ENCODE data around the gene NUDT4B.
"Not testable (repeated sequence)": the region's sequence is repeated elsewhere in the genome, so short reads cannot be mapped to it uniquely, and the experiment has no call there.

Gene NUDT4B

GRCh38 chr1:148738667-148739066, 9.9 kb upstream of the NUDT4B start:
- DNase-seq (ENCODE audit: low read depth): not testable (repeated sequence)

GRCh38 chr1:148743200-148743599, 5.4 kb upstream of the NUDT4B start:
- DNase-seq (ENCODE audit: low read depth): not testable (repeated sequence)

- not testable (repeated sequence) for DNase-seq (ENCODE audit: low read depth)
These were observed 4.6 kb upstream of the NUDT4B start for GRCh38 chr1:148743726-148744720.

- not testable (repeated sequence) for DNase-seq (ENCODE audit: low read depth)
These were observed 734 bp downstream of the NUDT4B start for GRCh38 chr1:148749335-148749681.

- not testable (repeated sequence) for DNase-seq (ENCODE audit: low read depth)
These were observed 7.7 kb downstream of the NUDT4B start for GRCh38 chr1:148756231-148756630.

GRCh38 chr1:148757446-148757845, 8.9 kb downstream of the NUDT4B start:
- not testable (repeated sequence) for DNase-seq (ENCODE audit: low read depth)

- not testable (repeated sequence) for DNase-seq (ENCODE audit: low read depth)
These were observed 9.8 kb downstream of the NUDT4B start for GRCh38 chr1:148758412-148758811.

GRCh38 chr1:148758925-148759324, 10.4 kb downstream of the NUDT4B start:
- not testable (repeated sequence) for DNase-seq (ENCODE audit: low read depth)

- DNase-seq (ENCODE audit: low read depth): not testable (repeated sequence)
These were observed 11.2 kb downstream of the NUDT4B start for GRCh38 chr1:148759749-148760148.

GRCh38 chr1:148760206-148760605, 11.6 kb downstream of the NUDT4B start:
- DNase-seq (ENCODE audit: low read depth): not testable (repeated sequence)

GRCh38 chr1:148761360-148761759, 12.8 kb downstream of the NUDT4B start:
- DNase-seq (ENCODE audit: low read depth): not testable (repeated sequence)

- DNase-seq (ENCODE audit: low read depth): not testable (repeated sequence)
These were observed 16.9 kb downstream of the NUDT4B start for GRCh38 chr1:148765238-148766019.

- not testable (repeated sequence) for DNase-seq (ENCODE audit: low read depth)
These were observed 20.0 kb downstream of the NUDT4B start for GRCh38 chr1:148768541-148768940.

- DNase-seq (ENCODE audit: low read depth): not testable (repeated sequence)
These were observed 20.9 kb downstream of the NUDT4B start for GRCh38 chr1:148769495-148769894.

GRCh38 chr1:148773690-148774089, 25.1 kb downstream of the NUDT4B start:
- not testable (repeated sequence) for DNase-seq (ENCODE audit: low read depth)

- not testable (repeated sequence) for DNase-seq (ENCODE audit: low read depth)
These were observed 25.5 kb downstream of the NUDT4B start for GRCh38 chr1:148774102-148774501.

GRCh38 chr1:148775263-148775662, 26.7 kb downstream of the NUDT4B start:
- DNase-seq (ENCODE audit: low read depth): not testable (repeated sequence)

GRCh38 chr1:148777649-148778048, 29.1 kb downstream of the NUDT4B start:
- not testable (repeated sequence) for DNase-seq (ENCODE audit: low read depth)

GRCh38 chr1:148780404-148780803, 31.8 kb downstream of the NUDT4B start:
- not testable (repeated sequence) for DNase-seq (ENCODE audit: low read depth)

GRCh38 chr1:148791543-148792099, 43.0 kb downstream of the NUDT4B start:
- DNase-seq (ENCODE audit: low read depth): not testable (repeated sequence)

- not testable (repeated sequence) for DNase-seq (ENCODE audit: low read depth)
These were observed 45.3 kb downstream of the NUDT4B start for GRCh38 chr1:148793762-148794332.

Measured in non-pigmented ciliary epithelial cell (primary cell).